NCI-H1436 treated with DMSO at 0.1 percent for 48 hours (cell line): Measurements from ENCODE around the gene MRTFA.

Experiments
- DNase-seq: peaks from one replicate; lab custom pipeline; 2025; lab: John Stamatoyannopoulos, UW

Gene MRTFA

GRCh38 chr22:40410731-40411505 is 225.6 kb downstream of the MRTFA start:
- DNase-seq, result no peak

- no peak for DNase-seq
These were observed 226.2 kb downstream of the MRTFA start for GRCh38 chr22:40410272-40410671.

- DNase-seq, result no peak
These were observed 226.9 kb downstream of the MRTFA start for GRCh38 chr22:40409613-40410113.

- no peak for DNase-seq
These were observed 227.6 kb downstream of the MRTFA start for GRCh38 chr22:40408718-40409612.

GRCh38 chr22:40407831-40408717 is 228.4 kb downstream of the MRTFA start:
- no peak for DNase-seq

- DNase-seq, result no peak
These were observed 229.3 kb downstream of the MRTFA start for GRCh38 chr22:40407021-40407761.

GRCh38 chr22:40406063-40406890 is 230.2 kb downstream of the MRTFA start:
- DNase-seq, result no peak

GRCh38 chr22:40405178-40406062 is 231.1 kb downstream of the MRTFA start:
- no peak for DNase-seq

GRCh38 chr22:40404251-40405177 is 232.0 kb downstream of the MRTFA start:
- DNase-seq, result no peak

- DNase-seq, result no peak
These were observed 232.9 kb downstream of the MRTFA start for GRCh38 chr22:40403651-40404050.

GRCh38 chr22:40403141-40403540 is 233.4 kb downstream of the MRTFA start:
- no peak for DNase-seq

- no peak for DNase-seq
These were observed 234.5 kb downstream of the MRTFA start for GRCh38 chr22:40401981-40402406.

- DNase-seq, result no peak
These were observed 235.0 kb downstream of the MRTFA start for GRCh38 chr22:40401532-40401931.

- no peak for DNase-seq
These were observed 236.4 kb downstream of the MRTFA start for GRCh38 chr22:40400159-40400558.

- DNase-seq, result no peak
These were observed 236.9 kb downstream of the MRTFA start for GRCh38 chr22:40399621-40400020.

GRCh38 chr22:40397396-40397795 is 239.1 kb downstream of the MRTFA start:
- DNase-seq, result no peak

GRCh38 chr22:40396882-40397281 is 239.6 kb downstream of the MRTFA start:
- no peak for DNase-seq

GRCh38 chr22:40395607-40396006 is 240.9 kb downstream of the MRTFA start:
- no peak for DNase-seq
